GM12878 (cell line): ENCODE results near the gene AKT3. TPM values are rescaled to one million over a fixed set of nuclear protein-coding genes. Genes with fewer than 3 reads are reported as not detected.

ENCODE experiments used
- ATAC-seq: fragments of 200-7000 bp; cut with Tn5 transposase; 3 replicates; pipeline ENCODE4 v1.9.1; 2020; ENCODE audit warnings: mild to moderate bottlenecking, moderate library complexity
- BruUV-seq: library from RNA; stranded (reverse); fragments of 400-500 nt; replicated peaks from 2 replicates; lab custom pipeline; 2021; lab: Mats Ljungman, UMichigan
- CTCF ChIA-PET: fragments of 300-600 bp; sonication (Branson Sonifier 250); formaldehyde crosslinking; extraction: SDS; loops from one replicate; lab custom pipeline; 2021; ENCODE audit warnings: inconsistent platforms; lab: Yijun Ruan, JAX
- POLR2A ChIA-PET: fragments of 350-600 bp; formaldehyde crosslinking; extraction: SDS; loops from one replicate; lab custom pipeline; 2021; ENCODE audit warnings: inconsistent platforms; lab: Charles Lee
- RAD21 ChIA-PET: fragments of 300-600 bp; sonication (Branson Sonifier 250); formaldehyde crosslinking; loops from one replicate; lab custom pipeline; 2023; ENCODE audit warnings: antibody characterized with exemption; ENCODE audit not compliant: unreplicated experiment; lab: Charles Lee
- SMC1A ChIA-PET: fragments of 300-600 bp; sonication (Branson Sonifier 250); formaldehyde crosslinking; loops from one replicate; lab custom pipeline; 2023; ENCODE audit not compliant: unreplicated experiment, uncharacterized antibody; lab: Charles Lee
- DNase-seq: peaks from one replicate; pipeline ENCODE4 v3.0.0-alpha.2; 2011; ENCODE audit warnings: low read depth, low spot score
- FAIRE-seq: peaks from 3 replicates; lab custom pipeline; 2011; peaks lifted over from hg19 to GRCh38; lab: Jason Lieb, UNC
- H2AFZ ChIP-seq: 2 replicates; pipeline ENCODE4 v1.6.0; 2011; ENCODE audit warnings: low read depth, low read length, control low read depth; ENCODE audit not compliant: control insufficient read depth
- H3K27ac ChIP-seq: 2 replicates; pipeline ENCODE4 v1.5.1; 2011; ENCODE audit warnings: control low read depth; ENCODE audit not compliant: control insufficient read depth, insufficient read depth
- H3K27me3 ChIP-seq, 2 experiments: replicated peaks in 1 of 2; 2 replicates each; pipeline versions ENCODE4 v1.6.0 to v1.6.1; 2011; ENCODE audit warnings: low read length in 1 of 2; ENCODE audit not compliant: control insufficient read depth in 2 of 2, insufficient read depth in 2 of 2
- H3K36me3 ChIP-seq, 2 experiments: 2 replicates each; pipeline ENCODE4 v1.5.1; 2011; ENCODE audit warnings: low read length in 1 of 2; ENCODE audit not compliant: control insufficient read depth in 2 of 2, insufficient read depth in 2 of 2
- H3K4me1 ChIP-seq: 2 replicates; pipeline ENCODE4 v1.6.1; 2011; ENCODE audit warnings: mild to moderate bottlenecking, low read length, moderate library complexity, mixed read lengths; ENCODE audit not compliant: control insufficient read depth, insufficient read depth
- H3K4me2 ChIP-seq: 2 replicates; pipeline ENCODE4 v1.6.0; 2011; ENCODE audit warnings: control low read depth; ENCODE audit not compliant: control insufficient read depth, insufficient read depth
- H3K4me3 ChIP-seq: fragments of 200-600 bp; sonication (generic); 2 replicates; pipeline ENCODE4 v1.5.1; 2016
- H3K79me2 ChIP-seq: 2 replicates; pipeline ENCODE4 v1.6.0; 2011; ENCODE audit warnings: low read length; ENCODE audit not compliant: control insufficient read depth, insufficient read depth
- H3K9ac ChIP-seq: 2 replicates; pipeline ENCODE4 v1.8.0; 2011; ENCODE audit warnings: low read length, control low read depth, mixed read lengths; ENCODE audit not compliant: control insufficient read depth, insufficient read depth
- H3K9me3 ChIP-seq: replicated peaks from 3 replicates; pipeline ENCODE4 v1.5.1; 2011; ENCODE audit warnings: mild to moderate bottlenecking, low read length; ENCODE audit not compliant: control insufficient read depth, insufficient read depth
- H4K20me1 ChIP-seq: 2 replicates; pipeline ENCODE4 v1.6.0; 2011; ENCODE audit not compliant: control insufficient read depth, insufficient read depth
- BMI1 ChIP-seq: fragments of 450-650 bp; IDR thresholded peaks from 2 replicates; pipeline ENCODE4 v1.6.1; 2016; ENCODE audit warnings: mild to moderate bottlenecking, moderate library complexity, borderline replicate concordance
- CHD2 ChIP-seq: IDR thresholded peaks from 2 replicates; pipeline ENCODE4 v1.6.1; 2011; ENCODE audit warnings: low read depth, low read length, improper control_type of control experiment, borderline replicate concordance
- CREB1 ChIP-seq: IDR thresholded peaks from 2 replicates; pipeline ENCODE4 v1.6.1; 2012; ENCODE audit warnings: low read depth, mild to moderate bottlenecking, inconsistent platforms
- LARP7 ChIP-seq: fragments of 450-650 bp; IDR thresholded peaks from 2 replicates; pipeline ENCODE4 v1.6.1; 2017; ENCODE audit warnings: mild to moderate bottlenecking
- TCF12 ChIP-seq: IDR thresholded peaks from 2 replicates; pipeline ENCODE4 v1.6.1; 2011; ENCODE audit warnings: low read depth, mild to moderate bottlenecking, low read length
- ZNF24 ChIP-seq: fragments of 450-650 bp; IDR thresholded peaks from 2 replicates; pipeline ENCODE4 v1.6.1; 2017; ENCODE audit warnings: antibody characterized with exemption, mild to moderate bottlenecking
- WGBS: methylation state at CpG from one replicate; pipeline ENCODE4 v1.1.6; 2016; ENCODE audit warnings: low lambda C conversion rate; ENCODE audit not compliant: insufficient replicate concordance, insufficient coverage; ENCODE audit errors: missing lambda C conversion rate; 5-methylcytosine and 5-hydroxymethylcytosine counted together
- in situ Hi-C: fragments of 300-500 bp; cut with MboI; formaldehyde crosslinking; loops from 9 replicates; pipeline ENCODE4 v1.14.3; 2018; ENCODE audit warnings: mixed read lengths
- intact Hi-C: fragments of 100-400 bp; cut with micrococcal nuclease; formaldehyde crosslinking; loops from one replicate; pipeline ENCODE4 v1.14.2; 2022; ENCODE audit not compliant: unreplicated experiment
- polyA plus RNA-seq, 11 experiments: library from polyadenylated mRNA; depleted of rRNA in 4 of 11; unstranded in 6 of 11; stranded (reverse) in 5 of 11; fragments of >200 nt; fragmentation: Nextera tagmentation in 4 of 11; fragmentation: Illumina TruSeq in 1 of 11; extraction: Ambion mirVana in 4 of 11; extraction: Trizol in 1 of 11; gene quantifications; 1 replicate in 1 of 11; 2 replicates in 10 of 11; pipeline versions ENCODE4 v1.2.1 to v1.2.3, GENCODE V29; 2011 to 2016; ENCODE audit warnings: inconsistent platforms in 2 of 11, missing spikeins in 2 of 11, low read depth in 1 of 11
- total RNA-seq, 4 experiments: library from RNA; depleted of rRNA in 3 of 4; stranded (reverse); fragments of >200 nt in 3 of 4; fragmentation: Illumina TruSeq in 1 of 4; extraction: Trizol in 1 of 4; gene quantifications; 2 replicates each; pipeline versions ENCODE4 v1.2.1 to v1.2.3, GENCODE V29; 2013 to 2021
- TF ChIP-seq, protein P1 (sequence below): IDR thresholded peaks from 2 replicates; pipeline ENCODE4 v1.6.1; 2012; ENCODE audit warnings: low read length, inconsistent platforms
- TF ChIP-seq, protein P2 (sequence below): fragments of 450-650 bp; IDR thresholded peaks from 2 replicates; pipeline ENCODE4 v1.6.1; 2017; ENCODE audit warnings: antibody characterized with exemption, mild to moderate bottlenecking, moderate library complexity
- TF ChIP-seq, protein P3 (sequence below): fragments of 450-650 bp; IDR thresholded peaks from 2 replicates; pipeline ENCODE4 v1.6.1; 2017; ENCODE audit warnings: mild to moderate bottlenecking, moderate library complexity

AKT3 gene
- total and polyA plus RNA-seq, 10 of the 15 experiments (the other 5 are each of a cell fraction or from before 2014, with no cell fraction given): 0.03 to 0.56 (median 0.19) TPM

DNA sequence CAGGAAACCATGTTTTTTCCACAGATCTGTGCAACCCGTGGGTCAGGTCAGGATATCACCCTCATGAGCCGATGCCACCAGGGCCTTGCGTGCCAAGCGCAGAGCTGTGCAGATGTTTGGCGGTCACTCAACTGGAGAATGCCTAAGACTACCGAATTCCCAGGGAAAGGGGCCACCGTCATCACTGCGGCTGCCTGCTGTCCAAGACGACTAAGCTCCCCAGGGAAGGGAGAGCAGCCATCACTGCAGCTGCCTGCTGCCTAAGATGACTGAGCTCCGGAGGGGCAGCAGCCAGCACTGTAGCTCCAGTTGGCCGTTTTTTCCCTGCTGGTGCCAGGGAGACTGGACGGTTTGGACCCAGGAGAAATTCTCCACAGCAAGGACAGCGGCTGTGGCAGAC is 31.1 kb downstream of the AKT3 start (continued):
- TF ChIP-seq LARP7: no peak
- TF ChIP-seq, protein P1, sequence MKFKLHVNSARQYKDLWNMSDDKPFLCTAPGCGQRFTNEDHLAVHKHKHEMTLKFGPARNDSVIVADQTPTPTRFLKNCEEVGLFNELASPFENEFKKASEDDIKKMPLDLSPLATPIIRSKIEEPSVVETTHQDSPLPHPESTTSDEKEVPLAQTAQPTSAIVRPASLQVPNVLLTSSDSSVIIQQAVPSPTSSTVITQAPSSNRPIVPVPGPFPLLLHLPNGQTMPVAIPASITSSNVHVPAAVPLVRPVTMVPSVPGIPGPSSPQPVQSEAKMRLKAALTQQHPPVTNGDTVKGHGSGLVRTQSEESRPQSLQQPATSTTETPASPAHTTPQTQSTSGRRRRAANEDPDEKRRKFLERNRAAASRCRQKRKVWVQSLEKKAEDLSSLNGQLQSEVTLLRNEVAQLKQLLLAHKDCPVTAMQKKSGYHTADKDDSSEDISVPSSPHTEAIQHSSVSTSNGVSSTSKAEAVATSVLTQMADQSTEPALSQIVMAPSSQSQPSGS: no peak
- TF ChIP-seq ZNF24: no peak
- TF ChIP-seq CREB1: no peak
- no peak for TF ChIP-seq CHD2

DNA sequence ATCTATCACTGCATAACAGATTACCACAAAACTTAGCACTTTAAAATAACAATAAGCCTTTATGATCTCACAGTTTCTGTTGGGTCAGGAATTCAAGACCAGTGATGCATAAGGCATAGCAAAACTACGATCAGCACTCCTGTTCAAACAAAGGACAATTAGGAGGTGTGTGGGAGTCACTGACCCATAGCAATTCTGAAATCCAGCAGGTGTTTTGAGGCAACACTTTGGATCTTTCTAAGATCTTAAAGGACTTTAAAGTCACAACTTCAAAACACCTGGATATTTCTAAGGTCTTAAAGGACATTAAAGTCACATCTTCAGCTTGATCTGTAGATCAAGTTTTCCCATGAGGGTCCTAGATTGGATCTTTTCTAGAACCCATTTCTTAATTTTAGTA is 35.3 kb downstream of the AKT3 start:
- WGBS: 4% methylated on average over 1 of the region's 1 CpG
- no peak overlapping the region for H3K27ac ChIP-seq
- no peak overlapping the region for H2AFZ ChIP-seq
- TF ChIP-seq, protein P2, sequence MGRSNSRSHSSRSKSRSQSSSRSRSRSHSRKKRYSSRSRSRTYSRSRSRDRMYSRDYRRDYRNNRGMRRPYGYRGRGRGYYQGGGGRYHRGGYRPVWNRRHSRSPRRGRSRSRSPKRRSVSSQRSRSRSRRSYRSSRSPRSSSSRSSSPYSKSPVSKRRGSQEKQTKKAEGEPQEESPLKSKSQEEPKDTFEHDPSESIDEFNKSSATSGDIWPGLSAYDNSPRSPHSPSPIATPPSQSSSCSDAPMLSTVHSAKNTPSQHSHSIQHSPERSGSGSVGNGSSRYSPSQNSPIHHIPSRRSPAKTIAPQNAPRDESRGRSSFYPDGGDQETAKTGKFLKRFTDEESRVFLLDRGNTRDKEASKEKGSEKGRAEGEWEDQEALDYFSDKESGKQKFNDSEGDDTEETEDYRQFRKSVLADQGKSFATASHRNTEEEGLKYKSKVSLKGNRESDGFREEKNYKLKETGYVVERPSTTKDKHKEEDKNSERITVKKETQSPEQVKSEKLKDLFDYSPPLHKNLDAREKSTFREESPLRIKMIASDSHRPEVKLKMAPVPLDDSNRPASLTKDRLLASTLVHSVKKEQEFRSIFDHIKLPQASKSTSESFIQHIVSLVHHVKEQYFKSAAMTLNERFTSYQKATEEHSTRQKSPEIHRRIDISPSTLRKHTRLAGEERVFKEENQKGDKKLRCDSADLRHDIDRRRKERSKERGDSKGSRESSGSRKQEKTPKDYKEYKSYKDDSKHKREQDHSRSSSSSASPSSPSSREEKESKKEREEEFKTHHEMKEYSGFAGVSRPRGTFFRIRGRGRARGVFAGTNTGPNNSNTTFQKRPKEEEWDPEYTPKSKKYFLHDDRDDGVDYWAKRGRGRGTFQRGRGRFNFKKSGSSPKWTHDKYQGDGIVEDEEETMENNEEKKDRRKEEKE: no peak
- TF ChIP-seq, protein P3, sequence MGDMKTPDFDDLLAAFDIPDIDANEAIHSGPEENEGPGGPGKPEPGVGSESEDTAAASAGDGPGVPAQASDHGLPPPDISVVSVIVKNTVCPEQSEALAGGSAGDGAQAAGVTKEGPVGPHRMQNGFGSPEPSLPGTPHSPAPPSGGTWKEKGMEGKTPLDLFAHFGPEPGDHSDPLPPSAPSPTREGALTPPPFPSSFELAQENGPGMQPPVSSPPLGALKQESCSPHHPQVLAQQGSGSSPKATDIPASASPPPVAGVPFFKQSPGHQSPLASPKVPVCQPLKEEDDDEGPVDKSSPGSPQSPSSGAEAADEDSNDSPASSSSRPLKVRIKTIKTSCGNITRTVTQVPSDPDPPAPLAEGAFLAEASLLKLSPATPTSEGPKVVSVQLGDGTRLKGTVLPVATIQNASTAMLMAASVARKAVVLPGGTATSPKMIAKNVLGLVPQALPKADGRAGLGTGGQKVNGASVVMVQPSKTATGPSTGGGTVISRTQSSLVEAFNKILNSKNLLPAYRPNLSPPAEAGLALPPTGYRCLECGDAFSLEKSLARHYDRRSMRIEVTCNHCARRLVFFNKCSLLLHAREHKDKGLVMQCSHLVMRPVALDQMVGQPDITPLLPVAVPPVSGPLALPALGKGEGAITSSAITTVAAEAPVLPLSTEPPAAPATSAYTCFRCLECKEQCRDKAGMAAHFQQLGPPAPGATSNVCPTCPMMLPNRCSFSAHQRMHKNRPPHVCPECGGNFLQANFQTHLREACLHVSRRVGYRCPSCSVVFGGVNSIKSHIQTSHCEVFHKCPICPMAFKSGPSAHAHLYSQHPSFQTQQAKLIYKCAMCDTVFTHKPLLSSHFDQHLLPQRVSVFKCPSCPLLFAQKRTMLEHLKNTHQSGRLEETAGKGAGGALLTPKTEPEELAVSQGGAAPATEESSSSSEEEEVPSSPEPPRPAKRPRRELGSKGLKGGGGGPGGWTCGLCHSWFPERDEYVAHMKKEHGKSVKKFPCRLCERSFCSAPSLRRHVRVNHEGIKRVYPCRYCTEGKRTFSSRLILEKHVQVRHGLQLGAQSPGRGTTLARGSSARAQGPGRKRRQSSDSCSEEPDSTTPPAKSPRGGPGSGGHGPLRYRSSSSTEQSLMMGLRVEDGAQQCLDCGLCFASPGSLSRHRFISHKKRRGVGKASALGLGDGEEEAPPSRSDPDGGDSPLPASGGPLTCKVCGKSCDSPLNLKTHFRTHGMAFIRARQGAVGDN: no peak
- no peak for TF ChIP-seq TCF12
- no peak for TF ChIP-seq BMI1
- TF ChIP-seq, all 136 proteins: peak for 0
- ChIA-PET CTCF (interaction anchor here (0.8 kb wide), 1 partner anchor 29 kb away, joined by 3 read pairs; no protein-coding TSS in a partner anchor), SMC1A (interaction anchor here (0.9 kb wide), 1 partner anchor 33 kb away, joined by 3 read pairs; no protein-coding TSS in a partner anchor), POLR2A (no interaction called here), RAD21 (interaction anchor here (0.6 kb wide), 1 partner anchor 20 kb away, joined by 3 read pairs; no protein-coding TSS in a partner anchor)
- no peak for FAIRE-seq
- Histone ChIP-seq H3K4me2 (no peak overlapping the region), H3K27me3 (no peaks in the 10 kb centered on the region), H3K4me1 (no peaks in the 10 kb centered on the region), H3K36me3 (no peaks in the 10 kb centered on the region), H4K20me1 (no peaks in the 10 kb centered on the region), H3K9ac (no peak overlapping the region), H3K9me3 (no peaks in the 10 kb centered on the region; the same call in 2 of the 3 replicates), H3K4me3 (no peak overlapping the region), H3K79me2 (no peaks in the 10 kb centered on the region)
- DNase-seq: no peak
- ATAC-seq: no peak
- in situ Hi-C loops (no loop called here), intact Hi-C loops (no loop called here)
- no TSS peak for BruUV-seq
